HepG2 (cell line): Measurements from ENCODE around the gene WDCP. TPM values are rescaled to one million over a fixed set of nuclear protein-coding genes. Genes with fewer than 3 reads are reported as not detected.

Experiments
- CCDC6 ChIP-seq: sonication (generic); formaldehyde crosslinking; IDR thresholded peaks from 2 replicates; pipeline ENCODE4 v1.8.1; 2022; ENCODE audit warnings: mild to moderate bottlenecking, missing genetic modification reagents, moderate library complexity
- GABPA ChIP-seq, 2 experiments: IDR thresholded peaks; 2 replicates each; pipeline ENCODE4 v1.6.1; 2011 to 2016; ENCODE audit warnings: low read depth in 2 of 2, low read length in 1 of 2, missing biosample characterization in 1 of 2, missing genetic modification characterization in 1 of 2
- GLI4 ChIP-seq: sonication (generic); formaldehyde crosslinking; IDR thresholded peaks from 2 replicates; pipeline ENCODE4 v1.5.1; 2020; ENCODE audit warnings: missing genetic modification reagents, mild to moderate bottlenecking, moderate library complexity, borderline replicate concordance
- IKZF4 ChIP-seq: sonication (generic); formaldehyde crosslinking; IDR thresholded peaks from 2 replicates; pipeline ENCODE4 v1.5.1; 2020; ENCODE audit warnings: borderline replicate concordance, mild to moderate bottlenecking, low read depth, missing genetic modification reagents; ENCODE audit errors: not compliant biosample characterization
- JDP2 ChIP-seq: sonication (generic); formaldehyde crosslinking; IDR thresholded peaks from 2 replicates; pipeline ENCODE4 v1.8.1; 2022; ENCODE audit warnings: missing genetic modification reagents, borderline replicate concordance
- KDM5B ChIP-seq: sonication (generic); formaldehyde crosslinking; IDR thresholded peaks from 2 replicates; pipeline ENCODE4 v1.4.0; 2020; ENCODE audit warnings: missing genetic modification reagents, mild to moderate bottlenecking, borderline replicate concordance
- KLF9 ChIP-seq: IDR thresholded peaks from 2 replicates; pipeline ENCODE4 v1.6.1; 2016; ENCODE audit warnings: low read depth
- MXI1 ChIP-seq: IDR thresholded peaks from 3 replicates; pipeline ENCODE4 v1.6.1; 2012; ENCODE audit warnings: low read depth, low read length, inconsistent platforms, borderline replicate concordance
- NCOA1 ChIP-seq: sonication (generic); formaldehyde crosslinking; IDR thresholded peaks from 2 replicates; pipeline ENCODE4 v1.9.0; 2021; ENCODE audit warnings: missing genetic modification reagents
- ONECUT2 ChIP-seq: sonication (generic); formaldehyde crosslinking; IDR thresholded peaks from 2 replicates; pipeline ENCODE4 v1.4.0; 2020; ENCODE audit warnings: missing genetic modification reagents
- POGZ ChIP-seq: sonication (generic); formaldehyde crosslinking; IDR thresholded peaks from 2 replicates; pipeline ENCODE4 v1.4.0; 2020; ENCODE audit warnings: mild to moderate bottlenecking, missing genetic modification reagents
- RAD51 ChIP-seq: fragments of 450-650 bp; IDR thresholded peaks from 2 replicates; pipeline ENCODE4 v1.6.1; 2016; ENCODE audit warnings: borderline replicate concordance
- RBAK ChIP-seq: sonication (generic); formaldehyde crosslinking; IDR thresholded peaks from 2 replicates; pipeline ENCODE4 v1.5.1; 2020; ENCODE audit warnings: mild to moderate bottlenecking, missing genetic modification reagents
- RBM22 ChIP-seq: fragments of 200-400 bp; formaldehyde crosslinking; optimal IDR thresholded peaks from 2 replicates; pipeline ENCODE3; 2017; ENCODE audit warnings: mild to moderate bottlenecking, low read length, moderate library complexity
- SNAI1 ChIP-seq: sonication (generic); formaldehyde crosslinking; IDR thresholded peaks from 2 replicates; pipeline ENCODE4 v1.5.0; 2020; ENCODE audit warnings: mild to moderate bottlenecking, missing genetic modification reagents, borderline replicate concordance
- SP5 ChIP-seq: IDR thresholded peaks from 2 replicates; pipeline ENCODE4 v1.6.1; 2016; ENCODE audit warnings: low read depth, borderline replicate concordance
- TEAD3 ChIP-seq: optimal IDR thresholded peaks from 2 replicates; pipeline ENCODE3; 2016; ENCODE audit warnings: borderline replicate concordance
- THAP11 ChIP-seq: IDR thresholded peaks from 2 replicates; pipeline ENCODE4 v1.6.1; 2016; ENCODE audit warnings: missing biosample characterization, missing genetic modification reagents
- ZBTB7B ChIP-seq: sonication (generic); formaldehyde crosslinking; IDR thresholded peaks from 2 replicates; pipeline ENCODE4 v1.4.0; 2020; ENCODE audit warnings: missing genetic modification reagents
- ZFYVE20 ChIP-seq: sonication (generic); formaldehyde crosslinking; IDR thresholded peaks from 2 replicates; pipeline ENCODE4 v1.8.0; 2023; ENCODE audit warnings: low read depth, mild to moderate bottlenecking, moderate library complexity, missing genetic modification reagents, borderline replicate concordance
- ZNF12 ChIP-seq: sonication (generic); formaldehyde crosslinking; IDR thresholded peaks from 2 replicates; pipeline ENCODE4 v1.5.0; 2020; ENCODE audit warnings: missing genetic modification reagents
- ZNF24 ChIP-seq: fragments of 450-650 bp; IDR thresholded peaks from 2 replicates; pipeline ENCODE4 v1.6.1; 2017; ENCODE audit warnings: antibody characterized with exemption, mild to moderate bottlenecking
- ZNF713 ChIP-seq: sonication (generic); formaldehyde crosslinking; IDR thresholded peaks from 2 replicates; pipeline ENCODE4 v1.4.0; 2020; ENCODE audit warnings: mild to moderate bottlenecking, missing genetic modification reagents
- ZNF777 ChIP-seq: sonication (generic); formaldehyde crosslinking; IDR thresholded peaks from 2 replicates; pipeline ENCODE4 v1.4.0; 2020; ENCODE audit warnings: missing genetic modification reagents
- ZNF883 ChIP-seq: sonication (generic); formaldehyde crosslinking; IDR thresholded peaks from 2 replicates; pipeline ENCODE4 v1.5.1; 2020; ENCODE audit warnings: mild to moderate bottlenecking, missing genetic modification reagents; ENCODE audit errors: not compliant biosample characterization
- polyA plus RNA-seq, 8 experiments: library from polyadenylated mRNA; depleted of rRNA in 3 of 8; stranded (reverse) in 7 of 8; unstranded in 1 of 8; fragments of >200 nt; fragmentation: Illumina TruSeq in 4 of 8; extraction: Trizol in 4 of 8; gene quantifications; 2 replicates each; pipeline versions ENCODE4 v1.2.1 to v1.2.3, GENCODE V29; 2011 to 2016; ENCODE audit warnings: low read depth in 4 of 8, missing spikeins in 1 of 8, mixed read lengths in 1 of 8; ENCODE audit not compliant: insufficient read depth in 1 of 8
- total RNA-seq, 5 experiments: library from RNA; depleted of rRNA; stranded (reverse); fragments of >200 nt; fragmentation: Illumina TruSeq; extraction: Trizol; gene quantifications; 2 replicates each; pipeline ENCODE4 v1.2.3, GENCODE V29; 2016; ENCODE audit warnings: low read depth in 1 of 5
- TF ChIP-seq, protein P1 (sequence below): sonication (generic); formaldehyde crosslinking; IDR thresholded peaks from 2 replicates; pipeline ENCODE4 v1.8.0; 2022; ENCODE audit warnings: missing genetic modification reagents, mild to moderate bottlenecking, borderline replicate concordance
- TF ChIP-seq, protein P2 (sequence below): sonication (generic); formaldehyde crosslinking; IDR thresholded peaks from 2 replicates; pipeline ENCODE4 v1.5.1; 2020; ENCODE audit warnings: missing genetic modification reagents, mild to moderate bottlenecking, borderline replicate concordance
- TF ChIP-seq, protein P3 (sequence below): sonication (generic); IDR thresholded peaks from 2 replicates; pipeline ENCODE4 v1.6.1; 2016; ENCODE audit warnings: low read depth, borderline replicate concordance
- TF ChIP-seq, protein P4 (sequence below): sonication (generic); formaldehyde crosslinking; IDR thresholded peaks from 2 replicates; pipeline ENCODE4 v1.5.0; 2020; ENCODE audit warnings: missing genetic modification reagents

The WDCP gene
- total and polyA plus RNA-seq, 2 of the 13 experiments (the other 11 are each of a cell fraction or from before 2014, with no cell fraction given), result 17.4 to 22.6 TPM

DNA sequence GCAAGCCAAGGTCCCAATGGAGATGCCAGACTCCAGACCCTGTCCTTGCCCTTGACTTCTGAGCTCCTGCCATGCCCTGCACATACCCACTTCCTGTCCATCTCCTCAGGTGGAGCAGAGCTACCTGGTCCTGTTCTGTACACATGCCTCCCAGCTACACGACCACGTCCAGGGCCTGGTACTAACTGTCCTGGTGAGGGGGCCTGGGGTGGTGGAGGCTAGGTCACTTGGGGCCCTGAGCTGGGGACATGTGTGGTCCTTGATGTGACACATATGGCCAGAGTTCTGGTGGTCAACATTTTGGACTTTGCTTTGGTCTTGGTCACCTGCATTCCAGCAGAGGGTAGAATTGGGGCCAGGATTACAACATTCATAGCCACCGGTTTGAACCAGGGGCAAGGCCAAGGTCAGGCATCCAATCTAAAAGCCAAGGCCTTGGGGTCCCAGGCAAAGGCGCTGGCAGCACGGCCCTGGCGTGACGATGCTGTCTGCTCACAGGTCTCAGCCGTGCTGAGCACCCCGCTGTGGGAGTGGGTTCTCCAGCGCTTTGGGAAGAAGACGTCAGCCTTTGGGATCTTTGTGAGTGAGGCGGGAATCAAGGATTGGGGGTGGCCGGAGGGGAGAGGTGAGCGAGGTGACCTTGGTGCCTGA is 24.7 kb downstream of the WDCP start (continued):
- TF ChIP-seq KLF9 (CRISPR knock-in tag) (no peak), SNAI1 (CRISPR knock-in tag) (no peak), SP5 (CRISPR knock-in tag) (peak; percentile 26; the same call in 1 of the 2 replicates), MXI1 (peak; percentile 9; the same call in 1 of the 3 replicates), CCDC6 (CRISPR knock-in tag) (peak; percentile 84), THAP11 (peak; percentile 61; the same call in 1 of the 2 replicates), RBM22 (no peak), ZNF883 (CRISPR knock-in tag) (no peak), GLI4 (CRISPR knock-in tag) (0 out of 2 replicates have a peak, but pooled peaks have one; percentile 17), ZNF12 (CRISPR knock-in tag) (no peak; the same call in 1 of the 2 replicates), ONECUT2 (CRISPR knock-in tag) (no peak), ZNF777 (CRISPR knock-in tag) (no peak), POGZ (CRISPR knock-in tag) (peak; percentile 87), TEAD3 (CRISPR knock-in tag) (peak; percentile 98), JDP2 (CRISPR knock-in tag) (no peak), GABPA (IDR thresholded peaks at IDR 0.05; ENCODE audit: low read depth, low read length) (no peak), GABPA (CRISPR knock-in tag; IDR thresholded peaks at IDR 0.05; ENCODE audit: low read depth) (no peak), ZFYVE20 (no peak), KDM5B (CRISPR knock-in tag) (peak; percentile 75; the same call in 1 of the 2 replicates), RAD51 (no peak), ZBTB7B (peak; percentile 98), ZNF24 (no peak), IKZF4 (no peak), NCOA1 (peak; percentile 95; the same call in 1 of the 2 replicates), RBAK (CRISPR knock-in tag) (0 out of 2 replicates have a peak, but pooled peaks have one; percentile 17), ZNF713 (CRISPR knock-in tag) (no peak)
- TF ChIP-seq, protein P1, sequence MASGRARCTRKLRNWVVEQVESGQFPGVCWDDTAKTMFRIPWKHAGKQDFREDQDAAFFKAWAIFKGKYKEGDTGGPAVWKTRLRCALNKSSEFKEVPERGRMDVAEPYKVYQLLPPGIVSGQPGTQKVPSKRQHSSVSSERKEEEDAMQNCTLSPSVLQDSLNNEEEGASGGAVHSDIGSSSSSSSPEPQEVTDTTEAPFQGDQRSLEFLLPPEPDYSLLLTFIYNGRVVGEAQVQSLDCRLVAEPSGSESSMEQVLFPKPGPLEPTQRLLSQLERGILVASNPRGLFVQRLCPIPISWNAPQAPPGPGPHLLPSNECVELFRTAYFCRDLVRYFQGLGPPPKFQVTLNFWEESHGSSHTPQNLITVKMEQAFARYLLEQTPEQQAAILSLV (CRISPR knock-in tag), result no peak
- TF ChIP-seq, protein P2, sequence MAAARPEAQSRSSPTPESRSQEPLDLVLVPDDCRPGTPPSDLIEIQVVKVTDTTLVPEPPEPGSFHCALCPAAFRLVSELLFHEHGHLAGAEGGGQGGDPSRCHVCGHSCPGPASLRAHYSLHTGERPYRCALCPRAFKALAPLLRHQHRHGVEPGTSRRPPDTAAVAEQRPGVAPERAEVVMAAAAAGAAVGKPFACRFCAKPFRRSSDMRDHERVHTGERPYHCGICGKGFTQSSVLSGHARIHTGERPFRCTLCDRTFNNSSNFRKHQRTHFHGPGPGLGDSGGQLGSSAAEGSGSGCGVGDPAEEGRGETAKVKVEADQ (CRISPR knock-in tag), result 0 out of 2 replicates have a peak, but pooled peaks have one; percentile 35
- TF ChIP-seq, protein P3, sequence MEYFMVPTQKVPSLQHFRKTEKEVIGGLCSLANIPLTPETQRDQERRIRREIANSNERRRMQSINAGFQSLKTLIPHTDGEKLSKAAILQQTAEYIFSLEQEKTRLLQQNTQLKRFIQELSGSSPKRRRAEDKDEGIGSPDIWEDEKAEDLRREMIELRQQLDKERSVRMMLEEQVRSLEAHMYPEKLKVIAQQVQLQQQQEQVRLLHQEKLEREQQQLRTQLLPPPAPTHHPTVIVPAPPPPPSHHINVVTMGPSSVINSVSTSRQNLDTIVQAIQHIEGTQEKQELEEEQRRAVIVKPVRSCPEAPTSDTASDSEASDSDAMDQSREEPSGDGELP, result peak; percentile 54; the same call in 1 of the 2 replicates
- TF ChIP-seq, protein P4, sequence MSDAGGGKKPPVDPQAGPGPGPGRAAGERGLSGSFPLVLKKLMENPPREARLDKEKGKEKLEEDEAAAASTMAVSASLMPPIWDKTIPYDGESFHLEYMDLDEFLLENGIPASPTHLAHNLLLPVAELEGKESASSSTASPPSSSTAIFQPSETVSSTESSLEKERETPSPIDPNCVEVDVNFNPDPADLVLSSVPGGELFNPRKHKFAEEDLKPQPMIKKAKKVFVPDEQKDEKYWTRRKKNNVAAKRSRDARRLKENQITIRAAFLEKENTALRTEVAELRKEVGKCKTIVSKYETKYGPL (CRISPR knock-in tag), result no peak
